ENCODE results near the gene GID4.

Gene GID4

DNA sequence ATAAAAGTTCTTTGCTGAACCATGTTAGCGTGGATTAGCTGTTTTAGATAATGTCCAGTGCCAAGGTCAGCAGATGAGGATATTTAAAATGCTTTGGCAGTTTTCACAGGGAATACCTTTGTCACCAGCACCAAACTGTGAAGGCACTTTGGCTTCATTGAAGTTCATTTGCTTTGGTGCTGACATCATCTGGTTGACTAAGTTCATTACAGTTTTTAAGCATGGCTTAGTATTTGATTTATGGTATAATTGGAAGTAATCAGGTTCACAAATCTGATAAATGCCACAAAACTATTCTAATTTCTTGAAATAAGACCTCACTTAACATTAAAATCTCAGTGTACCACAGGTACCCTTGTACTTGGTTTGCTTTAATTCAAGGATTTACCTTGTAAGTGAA, 4.3 kb downstream of the GID4 start:
- Histone ChIP-seq H3K4me2 (ENCODE audit: low read depth, low read length, poor library complexity, severe bottlenecking) (peak overlapping the region; percentile 99), H3F3A (ENCODE audit: low read depth) (no peaks in the 10 kb centered on the region), H3K9ac (ENCODE audit: low read depth, low read length, poor library complexity, severe bottlenecking) (peak overlapping the region; percentile 1), H3K9me3 (ENCODE audit: insufficient read depth, low read depth, low read length) (no peaks in the 10 kb centered on the region), H2AFZ (ENCODE audit: low read length) (no peak overlapping the region), H3K9me2 (replicated peaks; ENCODE audit: low read depth, low read length) (no peaks in the 10 kb centered on the region), H3K79me2 (ENCODE audit: insufficient read depth, low read length) (peaks cover 37% of the 10 kb centered on the region), H3K36me3 (ENCODE audit: insufficient read depth, low read length) (no peaks in the 10 kb centered on the region; the same call in 1 of the 2 replicates), H4K20me1 (ENCODE audit: insufficient read depth, low read length, poor library complexity, severe bottlenecking) (peaks cover 28% of the 10 kb centered on the region), H3K27me3 (ENCODE audit: insufficient read depth, low read length, poor library complexity, severe bottlenecking) (no peaks in the 10 kb centered on the region), H3K4me3 (ENCODE audit: low read length, poor library complexity, severe bottlenecking) (no peak overlapping the region), H3K4me1 (ENCODE audit: insufficient read depth, low read length, poor library complexity, severe bottlenecking) (peaks cover 34% of the 10 kb centered on the region)
- TF ChIP-seq, protein P1, sequence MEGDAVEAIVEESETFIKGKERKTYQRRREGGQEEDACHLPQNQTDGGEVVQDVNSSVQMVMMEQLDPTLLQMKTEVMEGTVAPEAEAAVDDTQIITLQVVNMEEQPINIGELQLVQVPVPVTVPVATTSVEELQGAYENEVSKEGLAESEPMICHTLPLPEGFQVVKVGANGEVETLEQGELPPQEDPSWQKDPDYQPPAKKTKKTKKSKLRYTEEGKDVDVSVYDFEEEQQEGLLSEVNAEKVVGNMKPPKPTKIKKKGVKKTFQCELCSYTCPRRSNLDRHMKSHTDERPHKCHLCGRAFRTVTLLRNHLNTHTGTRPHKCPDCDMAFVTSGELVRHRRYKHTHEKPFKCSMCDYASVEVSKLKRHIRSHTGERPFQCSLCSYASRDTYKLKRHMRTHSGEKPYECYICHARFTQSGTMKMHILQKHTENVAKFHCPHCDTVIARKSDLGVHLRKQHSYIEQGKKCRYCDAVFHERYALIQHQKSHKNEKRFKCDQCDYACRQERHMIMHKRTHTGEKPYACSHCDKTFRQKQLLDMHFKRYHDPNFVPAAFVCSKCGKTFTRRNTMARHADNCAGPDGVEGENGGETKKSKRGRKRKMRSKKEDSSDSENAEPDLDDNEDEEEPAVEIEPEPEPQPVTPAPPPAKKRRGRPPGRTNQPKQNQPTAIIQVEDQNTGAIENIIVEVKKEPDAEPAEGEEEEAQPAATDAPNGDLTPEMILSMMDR (conservative IDR thresholded peaks at IDR 0.05; ENCODE audit: low read length): peak; percentile 53
- no peak for TF ChIP-seq EZH2phosphoT487 (IDR thresholded peaks at IDR 0.05; ENCODE audit: borderline replicate concordance)

DNA sequence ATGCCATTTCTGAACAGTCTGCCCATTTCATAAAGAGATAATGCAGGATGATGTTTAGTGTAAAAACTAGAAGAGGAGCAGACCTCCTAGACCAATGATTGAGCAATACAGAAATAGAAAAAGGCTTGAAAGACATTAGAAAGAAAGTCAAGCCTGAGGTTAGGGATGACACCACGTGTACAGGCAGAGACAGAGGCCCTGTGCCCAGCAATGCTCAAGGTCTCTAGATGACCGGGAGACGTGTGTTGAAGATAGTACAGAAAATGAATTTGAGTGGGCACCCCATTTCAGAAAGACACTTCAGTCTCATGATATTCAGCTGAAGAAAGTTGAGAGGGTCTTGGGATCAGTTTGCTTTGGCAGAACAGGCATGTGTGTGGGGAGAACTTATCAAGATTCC, 5.4 kb downstream of the GID4 start:
- Histone ChIP-seq H3F3A (ENCODE audit: low read depth) (no peaks in the 10 kb centered on the region), H3K27me3 (ENCODE audit: insufficient read depth, low read length, poor library complexity, severe bottlenecking) (no peaks in the 10 kb centered on the region), H4K20me1 (ENCODE audit: insufficient read depth, low read length, poor library complexity, severe bottlenecking) (peaks cover 28% of the 10 kb centered on the region), H3K9ac (ENCODE audit: low read depth, low read length, poor library complexity, severe bottlenecking) (no peak overlapping the region), H3K9me3 (ENCODE audit: insufficient read depth, low read depth, low read length) (no peaks in the 10 kb centered on the region), H2AFZ (ENCODE audit: low read length) (no peak overlapping the region), H3K9me2 (replicated peaks; ENCODE audit: low read depth, low read length) (no peaks in the 10 kb centered on the region), H3K4me3 (ENCODE audit: low read length, poor library complexity, severe bottlenecking) (no peak overlapping the region), H3K79me2 (ENCODE audit: insufficient read depth, low read length) (peaks cover 33% of the 10 kb centered on the region), H3K4me1 (ENCODE audit: insufficient read depth, low read length, poor library complexity, severe bottlenecking) (peaks cover 34% of the 10 kb centered on the region), H3K36me3 (ENCODE audit: insufficient read depth, low read length) (no peaks in the 10 kb centered on the region; the same call in 1 of the 2 replicates), H3K4me2 (ENCODE audit: low read depth, low read length, poor library complexity, severe bottlenecking) (no peak overlapping the region)
- TF ChIP-seq EZH2phosphoT487 (IDR thresholded peaks at IDR 0.05; ENCODE audit: borderline replicate concordance): no peak
- TF ChIP-seq, protein P1 (conservative IDR thresholded peaks at IDR 0.05; ENCODE audit: low read length): no peak

DNA sequence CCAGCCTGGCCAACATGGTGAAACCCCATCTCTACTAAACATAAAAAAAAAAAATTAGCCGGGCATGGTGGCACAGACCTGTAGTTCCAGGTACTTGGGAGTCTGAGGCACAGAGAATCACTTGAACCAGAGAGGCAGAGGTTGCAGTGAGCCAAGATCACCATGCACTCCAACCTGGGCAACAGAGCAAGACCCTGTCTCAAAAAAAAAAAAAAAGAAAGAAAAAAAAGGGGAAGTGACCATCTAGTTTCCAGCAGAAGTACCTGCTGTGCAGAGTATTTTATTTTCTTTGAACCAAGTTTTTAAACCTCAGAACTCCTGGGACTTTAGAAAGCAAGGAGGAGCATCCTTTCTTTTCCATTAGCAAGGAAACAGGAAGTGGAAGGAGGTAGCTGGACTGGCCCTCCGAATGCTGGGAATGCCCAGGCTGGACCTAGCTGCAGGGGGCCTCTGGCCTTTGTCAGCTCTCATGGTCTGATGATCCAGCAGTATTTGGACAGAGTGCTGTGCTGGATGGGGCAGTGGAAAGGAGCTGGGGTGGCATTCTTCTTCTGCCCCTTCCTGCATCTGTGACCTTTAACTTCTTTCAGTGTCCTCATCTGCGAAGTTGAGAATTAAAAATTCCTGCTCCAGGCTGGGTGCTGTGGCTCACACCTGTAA, 6.6 kb downstream of the GID4 start:
- no peak for TF ChIP-seq EZH2phosphoT487 (IDR thresholded peaks at IDR 0.05; ENCODE audit: borderline replicate concordance)
- TF ChIP-seq, protein P1 (conservative IDR thresholded peaks at IDR 0.05; ENCODE audit: low read length): no peak
- Histone ChIP-seq H4K20me1 (ENCODE audit: insufficient read depth, low read length, poor library complexity, severe bottlenecking) (peaks cover 17% of the 10 kb centered on the region), H3K79me2 (ENCODE audit: insufficient read depth, low read length) (peaks cover 21% of the 10 kb centered on the region; the same call in 1 of the 2 replicates), H3K9ac (ENCODE audit: low read depth, low read length, poor library complexity, severe bottlenecking) (no peak overlapping the region), H3K4me2 (ENCODE audit: low read depth, low read length, poor library complexity, severe bottlenecking) (no peak overlapping the region), H3K9me3 (ENCODE audit: insufficient read depth, low read depth, low read length) (no peaks in the 10 kb centered on the region), H3K4me1 (ENCODE audit: insufficient read depth, low read length, poor library complexity, severe bottlenecking) (peaks cover 30% of the 10 kb centered on the region), H2AFZ (ENCODE audit: low read length) (no peak overlapping the region), H3F3A (ENCODE audit: low read depth) (no peaks in the 10 kb centered on the region), H3K9me2 (replicated peaks; ENCODE audit: low read depth, low read length) (no peaks in the 10 kb centered on the region), H3K4me3 (ENCODE audit: low read length, poor library complexity, severe bottlenecking) (no peak overlapping the region), H3K36me3 (ENCODE audit: insufficient read depth, low read length) (no peaks in the 10 kb centered on the region; the same call in 1 of the 2 replicates), H3K27me3 (ENCODE audit: insufficient read depth, low read length, poor library complexity, severe bottlenecking) (no peaks in the 10 kb centered on the region)

Data from Loucy (cell line).